Coronary artery (tissue), 2 donors: ENCODE data around the gene INAFM2.
A peak's percentile ranks its signal among the peaks of the same experiment; 100 is the strongest.

Experiments used
- DNase-seq: peaks from one replicate; pipeline ENCODE4 v3.0.0-alpha.2; 2017; ENCODE audit warnings: low spot score
- H3K27ac ChIP-seq, 2 donors: fragments of 200-600 bp; sonication (generic); one replicate each; pipeline ENCODE4 v1.5.1; 2016 to 2019
- H3K4me3 ChIP-seq: fragments of 200-600 bp; sonication (generic); 2 replicates; pipeline ENCODE4 v1.5.1; 2016; ENCODE audit warnings: mild to moderate bottlenecking, moderate library complexity
- CTCF ChIP-seq: fragments of 200-600 bp; sonication (generic); IDR thresholded peaks from one replicate; pipeline ENCODE4 v1.5.1; 2019; ENCODE audit warnings: antibody characterized with exemption

Gene INAFM2

GRCh38 chr15:40323239-40323952, at the start of gene INAFM2:
TSS of gene INAFM2 (plus strand) at chr15:40323692. CDS start at chr15:40324056, 364 bp downstream.
- DNase-seq: peak; percentile 93
- TF ChIP-seq CTCF: peak; percentile 38
- H3K27ac ChIP-seq: peak within 1 kb of the TSS; percentile 95 to 98
- H3K4me3 ChIP-seq: peak within 1 kb of the TSS; percentile 98

- DNase-seq: peak; percentile 83
- peak; percentile 100 for TF ChIP-seq CTCF
- Histone ChIP-seq H3K27ac (no peak overlapping the region), H3K4me3 (no peak overlapping the region)
These were observed 48.9 kb upstream of the INAFM2 start for GRCh38 chr15:40274350-40275274.

- no peak for DNase-seq
- TF ChIP-seq CTCF: no peak
- H3K27ac ChIP-seq: no peak overlapping the region
- H3K4me3 ChIP-seq: no peak overlapping the region
These were observed 48.0 kb upstream of the INAFM2 start for GRCh38 chr15:40275523-40275922.

- no peak for TF ChIP-seq CTCF
- H3K27ac ChIP-seq: no peak overlapping the region
- no peak overlapping the region for H3K4me3 ChIP-seq
- DNase-seq: no peak
These were observed 47.5 kb upstream of the INAFM2 start for GRCh38 chr15:40275954-40276353.

GRCh38 chr15:40276927-40277326, 46.6 kb upstream of the INAFM2 start:
- no peak for DNase-seq
- TF ChIP-seq CTCF: no peak
- H3K27ac ChIP-seq: no peak overlapping the region
- no peak overlapping the region for H3K4me3 ChIP-seq

GRCh38 chr15:40277471-40277870, 46.0 kb upstream of the INAFM2 start:
- no peak for TF ChIP-seq CTCF
- H3K27ac ChIP-seq: no peak overlapping the region
- no peak for DNase-seq
- H3K4me3 ChIP-seq: no peak overlapping the region
